HEK293 (cell line): ENCODE data around the gene EGR1.

Experiments
- CTCF ChIA-PET: fragments of 350-600 bp; formaldehyde crosslinking; extraction: SDS; loops from one replicate; lab custom pipeline; 2021; ENCODE audit warnings: antibody characterized with exemption; lab: Yijun Ruan, JAX
- POLR2A ChIA-PET: fragments of 300-600 bp; formaldehyde crosslinking; extraction: SDS; loops from one replicate; lab custom pipeline; 2020; ENCODE audit warnings: antibody characterized with exemption, inconsistent platforms; lab: Yijun Ruan, JAX
- H3K27ac ChIP-seq: fragments of 200-500 bp; sonication (Bioruptor generic); 2 replicates; pipeline ENCODE4 v1.5.1; 2014; ENCODE audit warnings: low read depth, low read length, control low read depth, inconsistent platforms; ENCODE audit errors: extremely low read depth
- H3K36me3 ChIP-seq, 2 experiments: fragments of 200-500 bp in 1 of 2; sonication (Bioruptor generic) in 1 of 2; 1 replicate in 1 of 2; 2 replicates in 1 of 2; pipeline ENCODE4 v1.5.1; 2014 to 2017; ENCODE audit warnings: inconsistent platforms in 2 of 2, low read length in 2 of 2; ENCODE audit not compliant: control insufficient read depth in 2 of 2, insufficient read depth in 1 of 2
- H3K4me1 ChIP-seq: fragments of 200-500 bp; sonication (Bioruptor generic); 2 replicates; pipeline ENCODE4 v1.5.1; 2014; ENCODE audit warnings: mild to moderate bottlenecking, low read length, inconsistent platforms; ENCODE audit not compliant: control insufficient read depth, insufficient read depth
- H3K4me3 ChIP-seq: 2 replicates; pipeline ENCODE4 v1.5.1; 2011; ENCODE audit warnings: low read depth, mild to moderate bottlenecking, control low read depth, low read length, moderate library complexity
- H3K9me3 ChIP-seq: fragments of 200-500 bp; sonication (Bioruptor generic); 2 replicates; pipeline ENCODE4 v1.5.1; 2014; ENCODE audit warnings: low read depth, low read length, inconsistent platforms; ENCODE audit not compliant: control insufficient read depth, insufficient read depth
- BCL11A ChIP-seq: fragments of 450-650 bp; formaldehyde crosslinking; IDR thresholded peaks from 2 replicates; pipeline ENCODE4 v1.5.1; 2016; ENCODE audit warnings: low read depth, missing biosample characterization, missing genetic modification characterization
- HOXC10 ChIP-seq: sonication (generic); formaldehyde crosslinking; IDR thresholded peaks from 2 replicates; pipeline ENCODE4 v1.8.1; 2023; ENCODE audit warnings: mild to moderate bottlenecking, missing genetic modification reagents
- INSM2 ChIP-seq: fragments of 450-650 bp; formaldehyde crosslinking; IDR thresholded peaks from 2 replicates; pipeline ENCODE4 v1.5.1; 2016; ENCODE audit warnings: missing biosample characterization, missing genetic modification characterization
- KLF8 ChIP-seq: fragments of 450-650 bp; formaldehyde crosslinking; IDR thresholded peaks from 2 replicates; pipeline ENCODE4 v1.5.1; 2016; ENCODE audit warnings: missing biosample characterization, missing genetic modification characterization
- MEIS1 ChIP-seq: sonication (generic); formaldehyde crosslinking; IDR thresholded peaks from 2 replicates; pipeline ENCODE4 v1.8.1; 2022; ENCODE audit warnings: missing genetic modification reagents, mild to moderate bottlenecking, borderline replicate concordance
- TRIM28 ChIP-seq: IDR thresholded peaks from 2 replicates; pipeline ENCODE4 v1.6.1; 2011; ENCODE audit warnings: low read length, control low read depth, borderline replicate concordance
- ZBTB10 ChIP-seq: fragments of 450-650 bp; formaldehyde crosslinking; IDR thresholded peaks from 2 replicates; pipeline ENCODE4 v1.5.1; 2016; ENCODE audit warnings: missing biosample characterization, missing genetic modification characterization
- ZBTB44 ChIP-seq: fragments of 450-650 bp; IDR thresholded peaks from 2 replicates; pipeline ENCODE4 v1.5.1; 2018; ENCODE audit warnings: missing biosample characterization, mild to moderate bottlenecking, missing genetic modification characterization
- ZFHX2 ChIP-seq: fragments of 450-650 bp; formaldehyde crosslinking; conservative IDR thresholded peaks from 2 replicates; pipeline ENCODE4 v1.5.1; 2016; ENCODE audit warnings: missing biosample characterization, missing genetic modification characterization
- ZNF114 ChIP-seq: fragments of 450-650 bp; formaldehyde crosslinking; IDR thresholded peaks from 2 replicates; pipeline ENCODE4 v1.5.0; 2017; ENCODE audit warnings: missing biosample characterization, missing genetic modification characterization
- ZNF132 ChIP-seq: fragments of 450-650 bp; formaldehyde crosslinking; IDR thresholded peaks from 2 replicates; pipeline ENCODE4 v1.5.1; 2017; ENCODE audit warnings: missing biosample characterization, missing genetic modification characterization, borderline replicate concordance
- ZNF133 ChIP-seq: fragments of 450-650 bp; formaldehyde crosslinking; IDR thresholded peaks from 2 replicates; pipeline ENCODE4 v1.5.1; 2016; ENCODE audit warnings: missing biosample characterization, missing genetic modification characterization
- ZNF140 ChIP-seq: fragments of 450-650 bp; formaldehyde crosslinking; IDR thresholded peaks from 2 replicates; pipeline ENCODE4 v1.5.1; 2016; ENCODE audit warnings: missing biosample characterization, missing genetic modification characterization
- ZNF157 ChIP-seq: fragments of 450-650 bp; formaldehyde crosslinking; IDR thresholded peaks from 2 replicates; pipeline ENCODE4 v1.5.1; 2016; ENCODE audit warnings: missing biosample characterization, missing genetic modification characterization
- ZNF202 ChIP-seq: fragments of 450-650 bp; formaldehyde crosslinking; IDR thresholded peaks from 2 replicates; pipeline ENCODE4 v1.5.1; 2016; ENCODE audit warnings: missing biosample characterization, missing genetic modification characterization, borderline replicate concordance
- ZNF248 ChIP-seq: fragments of 450-650 bp; formaldehyde crosslinking; IDR thresholded peaks from 2 replicates; pipeline ENCODE4 v1.5.1; 2017; ENCODE audit warnings: missing biosample characterization, missing genetic modification characterization
- ZNF433 ChIP-seq: fragments of 450-650 bp; formaldehyde crosslinking; IDR thresholded peaks from 2 replicates; pipeline ENCODE4 v1.5.1; 2016; ENCODE audit warnings: missing biosample characterization, missing genetic modification characterization, low read depth
- ZNF48 ChIP-seq: fragments of 450-650 bp; formaldehyde crosslinking; IDR thresholded peaks from 2 replicates; pipeline ENCODE4 v1.5.1; 2016; ENCODE audit warnings: missing biosample characterization, missing genetic modification characterization
- ZNF488 ChIP-seq: fragments of 450-650 bp; formaldehyde crosslinking; IDR thresholded peaks from 2 replicates; pipeline ENCODE4 v1.5.1; 2016; ENCODE audit warnings: missing biosample characterization, missing genetic modification characterization
- ZNF513 ChIP-seq: fragments of 450-650 bp; IDR thresholded peaks from 2 replicates; pipeline ENCODE4 v1.5.1; 2018; ENCODE audit warnings: missing biosample characterization, missing genetic modification characterization
- ZNF518A ChIP-seq: fragments of 450-650 bp; formaldehyde crosslinking; conservative IDR thresholded peaks from 2 replicates; pipeline ENCODE4 v1.5.1; 2016; ENCODE audit warnings: low read depth, missing biosample characterization, missing genetic modification characterization
- ZNF624 ChIP-seq: fragments of 450-650 bp; formaldehyde crosslinking; IDR thresholded peaks from 2 replicates; pipeline ENCODE4 v1.5.1; 2017; ENCODE audit warnings: missing biosample characterization, missing genetic modification characterization
- ZNF791 ChIP-seq: fragments of 450-650 bp; formaldehyde crosslinking; IDR thresholded peaks from 2 replicates; pipeline ENCODE4 v1.5.1; 2016; ENCODE audit warnings: missing biosample characterization, missing genetic modification characterization

EGR1 gene

GRCh38 chr5:138450971-138451370 is 14.3 kb upstream of the EGR1 start:
- no peaks in the 10 kb centered on the region for H3K36me3 ChIP-seq
- no peak overlapping the region for H3K27ac ChIP-seq
- ChIA-PET CTCF (interaction anchor here (0.6 to 5.4 kb wide), 15 partner anchors 12 to 979 kb away, joined by 3 to 110 read pairs (median 8); partner anchors contain the start of genes EGR1, ETF1, KDM3B and REEP2), POLR2A (interaction anchor here (0.7 to 3.6 kb wide), 2 partner anchors 14 to 143 kb away, joined by 8 to 21 read pairs; partner anchors contain the start of gene EGR1)
- 0 out of 2 replicates have a peak, but pooled peaks cover 2% of the 10 kb centered on the region for H3K4me1 ChIP-seq
- H3K9me3 ChIP-seq = no peaks in the 10 kb centered on the region
- H3K4me3 ChIP-seq = no peak overlapping the region
- TF ChIP-seq ZNF248 (tag by site-specific recombination) = no peak
- no peak for TF ChIP-seq ZFHX2
- TF ChIP-seq MEIS1 = no peak
- TF ChIP-seq ZNF132 (tag by site-specific recombination) = no peak
- TF ChIP-seq ZNF624 = no peak
- TF ChIP-seq ZNF157 = no peak
- no peak for TF ChIP-seq BCL11A (tag by site-specific recombination)
- TF ChIP-seq ZNF202 (tag by site-specific recombination) = no peak
- TF ChIP-seq ZNF133 (tag by site-specific recombination) = no peak
- no peak for TF ChIP-seq KLF8 (tag by site-specific recombination)
- TF ChIP-seq TRIM28 = no peak
- no peak for TF ChIP-seq ZBTB44
- TF ChIP-seq ZNF513 (tag by site-specific recombination) = no peak
- no peak for TF ChIP-seq INSM2 (tag by site-specific recombination)
- no peak for TF ChIP-seq ZNF433
- TF ChIP-seq ZNF48 (tag by site-specific recombination) = no peak

- Histone ChIP-seq H3K4me1 (0 out of 2 replicates have a peak, but pooled peaks cover 2% of the 10 kb centered on the region), H3K4me3 (no peak overlapping the region), H3K36me3 (no peaks in the 10 kb centered on the region), H3K27ac (no peak overlapping the region), H3K9me3 (no peaks in the 10 kb centered on the region)
- ChIA-PET CTCF (interaction anchor here (4.7 to 5.4 kb wide), 2 partner anchors 11 to 52 kb away, joined by 57 to 110 read pairs; partner anchors contain the start of gene EGR1), POLR2A (interaction anchor here (0.6 kb wide), 1 partner anchor 56 kb away, joined by 3 read pairs; no protein-coding TSS in a partner anchor)
- no peak for TF ChIP-seq ZNF140
- TF ChIP-seq ZNF114 (tag by site-specific recombination) = no peak
- TF ChIP-seq ZNF518A (tag by site-specific recombination) = no peak
- TF ChIP-seq ZNF488 (tag by site-specific recombination) = no peak
- no peak for TF ChIP-seq ZNF791
- no peak for TF ChIP-seq ZBTB10 (tag by site-specific recombination)
- no peak for TF ChIP-seq HOXC10
Measured at GRCh38 chr5:138452720-138453119, 12.6 kb upstream of the EGR1 start.
